HS-5 (cell line): Measurements from ENCODE around the gene ACO2.
"Not testable (repeated sequence)": the region's sequence is repeated elsewhere in the genome, so short reads cannot be mapped to it uniquely, and the experiment has no call there.

ENCODE experiments used
- DNase-seq: peaks from one replicate; pipeline ENCODE4 v3.0.0-alpha.2; 2012; ENCODE audit warnings: low read depth

ACO2 gene

GRCh38 chr22:41540365-41540764 lies 71.4 kb downstream of the ACO2 start:
- no peak for DNase-seq

GRCh38 chr22:41541484-41541883 lies 72.6 kb downstream of the ACO2 start:
- no peak for DNase-seq

- DNase-seq, result no peak
Observed at GRCh38 chr22:41542224-41542623, 73.3 kb downstream of the ACO2 start.

GRCh38 chr22:41543854-41544670 lies 75.1 kb downstream of the ACO2 start, which contains the start of gene POLR3H:
Gene POLR3H (minus strand): TSS chr22:41544470. CDS start chr22:41544101, 369 bp downstream.
- DNase-seq, result peak; percentile 79

- DNase-seq, result no peak
Observed at GRCh38 chr22:41544671-41545476, 76.0 kb downstream of the ACO2 start.

GRCh38 chr22:41548830-41549211 lies 79.9 kb downstream of the ACO2 start:
- DNase-seq, result no peak

GRCh38 chr22:41550952-41551491 lies 82.1 kb downstream of the ACO2 start:
- DNase-seq, result no peak

- no peak for DNase-seq
Observed at GRCh38 chr22:41551877-41552582, 83.1 kb downstream of the ACO2 start.

- DNase-seq, result no peak
Observed at GRCh38 chr22:41555325-41555982, 86.5 kb downstream of the ACO2 start.

GRCh38 chr22:41556561-41556960 lies 87.6 kb downstream of the ACO2 start:
- DNase-seq, result no peak

GRCh38 chr22:41557401-41558240 lies 88.7 kb downstream of the ACO2 start:
- DNase-seq, result no peak

GRCh38 chr22:41558241-41558630 lies 89.3 kb downstream of the ACO2 start:
- not testable (repeated sequence) for DNase-seq

- no peak for DNase-seq
Observed at GRCh38 chr22:41560095-41560471, 91.2 kb downstream of the ACO2 start.

- DNase-seq, result no peak
Observed at GRCh38 chr22:41561335-41561734, 92.4 kb downstream of the ACO2 start.

- DNase-seq, result no peak
Observed at GRCh38 chr22:41561788-41562187, 92.9 kb downstream of the ACO2 start.

GRCh38 chr22:41562461-41562860 lies 93.5 kb downstream of the ACO2 start:
- DNase-seq, result no peak

- peak; percentile 68 for DNase-seq
Observed at GRCh38 chr22:41563051-41563711, 94.3 kb downstream of the ACO2 start.

GRCh38 chr22:41564563-41564962 lies 95.6 kb downstream of the ACO2 start:
- DNase-seq, result no peak

- peak; percentile 72 for DNase-seq
Observed at GRCh38 chr22:41565403-41566054, 96.6 kb downstream of the ACO2 start.

GRCh38 chr22:41567512-41567768 lies 98.5 kb downstream of the ACO2 start:
- no peak for DNase-seq
